Gastrocnemius medialis (tissue), 4 donors: Measurements from ENCODE around the gene PSPN.

ENCODE experiments used
- POLR2A ChIP-seq, 2 donors: fragments of 450-650 bp; IDR thresholded peaks; one replicate each; pipeline ENCODE4 v1.6.1; 2017; ENCODE audit warnings: antibody characterized with exemption in 2 of 2, mild to moderate bottlenecking in 2 of 2, moderate library complexity in 2 of 2
- TF ChIP-seq, protein P1 (sequence below), 5 experiments: fragments of 450-650 bp in 3 of 5; fragments of 200-600 bp in 2 of 5; sonication (generic) in 2 of 5; IDR thresholded peaks in 4 of 5; conservative IDR thresholded peaks in 1 of 5; 1 replicate in 4 of 5; 2 replicates in 1 of 5; pipeline ENCODE4 v1.5.1; 2016 to 2019; ENCODE audit warnings: antibody characterized with exemption in 5 of 5, mild to moderate bottlenecking in 3 of 5, moderate library complexity in 3 of 5

DNA sequence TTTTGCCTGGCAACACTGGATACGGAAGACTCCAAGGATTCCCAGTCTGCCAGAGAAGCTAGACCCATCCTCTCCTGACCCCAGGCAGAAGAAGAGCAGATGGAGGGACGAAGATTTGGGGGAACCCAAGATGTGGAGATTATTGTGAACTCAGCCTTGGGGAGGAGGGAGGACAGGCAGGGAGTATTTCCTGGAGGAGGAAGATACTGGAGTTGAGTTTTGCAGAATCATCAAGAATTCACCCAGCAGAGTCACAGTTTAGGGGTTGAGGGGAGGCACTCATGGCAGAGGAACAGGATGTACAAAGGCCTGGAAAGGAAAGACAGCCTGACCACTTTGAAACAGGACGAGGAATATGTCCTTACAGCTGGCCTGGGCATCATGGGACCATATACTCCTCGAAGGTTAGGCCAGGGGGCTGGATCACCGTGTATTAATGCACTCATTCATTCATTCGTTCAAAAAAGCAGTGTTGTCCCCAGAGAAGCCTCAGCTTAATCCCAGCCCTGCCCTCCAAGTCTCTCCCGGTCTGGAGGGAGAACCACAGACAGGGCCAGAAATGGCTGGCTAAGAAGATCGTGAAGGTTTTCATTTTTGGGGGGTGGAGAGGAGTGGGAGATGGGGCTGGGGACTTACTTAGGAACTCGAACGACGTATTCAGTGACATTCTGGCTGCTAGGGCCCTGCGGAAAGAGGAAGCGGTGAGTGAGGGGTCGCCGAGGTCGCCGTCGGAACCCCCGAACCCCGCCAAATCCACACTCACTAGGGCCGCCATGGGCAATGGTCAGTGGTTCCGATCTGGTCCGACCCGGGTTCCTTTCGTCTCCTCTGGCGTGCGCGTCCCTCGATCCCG lies 16.7 kb upstream of the PSPN start:
- no peak for TF ChIP-seq POLR2A (IDR thresholded peaks at IDR 0.05)
- TF ChIP-seq, protein P1, sequence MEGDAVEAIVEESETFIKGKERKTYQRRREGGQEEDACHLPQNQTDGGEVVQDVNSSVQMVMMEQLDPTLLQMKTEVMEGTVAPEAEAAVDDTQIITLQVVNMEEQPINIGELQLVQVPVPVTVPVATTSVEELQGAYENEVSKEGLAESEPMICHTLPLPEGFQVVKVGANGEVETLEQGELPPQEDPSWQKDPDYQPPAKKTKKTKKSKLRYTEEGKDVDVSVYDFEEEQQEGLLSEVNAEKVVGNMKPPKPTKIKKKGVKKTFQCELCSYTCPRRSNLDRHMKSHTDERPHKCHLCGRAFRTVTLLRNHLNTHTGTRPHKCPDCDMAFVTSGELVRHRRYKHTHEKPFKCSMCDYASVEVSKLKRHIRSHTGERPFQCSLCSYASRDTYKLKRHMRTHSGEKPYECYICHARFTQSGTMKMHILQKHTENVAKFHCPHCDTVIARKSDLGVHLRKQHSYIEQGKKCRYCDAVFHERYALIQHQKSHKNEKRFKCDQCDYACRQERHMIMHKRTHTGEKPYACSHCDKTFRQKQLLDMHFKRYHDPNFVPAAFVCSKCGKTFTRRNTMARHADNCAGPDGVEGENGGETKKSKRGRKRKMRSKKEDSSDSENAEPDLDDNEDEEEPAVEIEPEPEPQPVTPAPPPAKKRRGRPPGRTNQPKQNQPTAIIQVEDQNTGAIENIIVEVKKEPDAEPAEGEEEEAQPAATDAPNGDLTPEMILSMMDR (IDR thresholded peaks at IDR 0.05 in 4 of 5, conservative IDR thresholded peaks at IDR 0.05 in 1 of 5): no peak
